SK-N-SH treated with all-trans-retinoic acid at 6 μM for 48 hours (cell line): ENCODE measurements around the gene PID1.

ENCODE experiments used
- ARNTL ChIP-seq: fragments of 450-650 bp; formaldehyde crosslinking; IDR thresholded peaks from 2 replicates; pipeline ENCODE4 v1.5.0; 2020; ENCODE audit warnings: low read depth, mild to moderate bottlenecking, moderate library complexity, borderline replicate concordance
- CREB5 ChIP-seq: fragments of 250-450 bp; sonication (Bioruptor Pico); IDR thresholded peaks from 2 replicates; pipeline ENCODE4 v1.5.1; 2020; ENCODE audit warnings: low read depth, mild to moderate bottlenecking, moderate library complexity
- CSRNP3 ChIP-seq: fragments of 250-450 bp; sonication (Bioruptor Pico); IDR thresholded peaks from 2 replicates; pipeline ENCODE4 v1.5.1; 2021; ENCODE audit warnings: mild to moderate bottlenecking, moderate library complexity
- RARB ChIP-seq: fragments of 250-450 bp; sonication (Bioruptor Pico); IDR thresholded peaks from 2 replicates; pipeline ENCODE4 v1.8.0; 2021; ENCODE audit warnings: mild to moderate bottlenecking, moderate library complexity
- TOX ChIP-seq: fragments of 250-450 bp; sonication (Bioruptor Pico); IDR thresholded peaks from 2 replicates; pipeline ENCODE4 v1.8.0; 2021; ENCODE audit warnings: mild to moderate bottlenecking, moderate library complexity, borderline replicate concordance
- ZFP3 ChIP-seq: fragments of 250-450 bp; sonication (Bioruptor Pico); IDR thresholded peaks from 2 replicates; pipeline ENCODE4 v1.5.0; 2020; ENCODE audit warnings: mild to moderate bottlenecking, moderate library complexity
- TF ChIP-seq, protein P1 (sequence below): fragments of 250-450 bp; sonication (Bioruptor Pico); IDR thresholded peaks from 2 replicates; pipeline ENCODE4 v1.5.0; 2020; ENCODE audit warnings: mild to moderate bottlenecking, moderate library complexity
- TF ChIP-seq, protein P2 (sequence below): fragments of 250-450 bp; sonication (Bioruptor Pico); IDR thresholded peaks from 2 replicates; pipeline ENCODE4 v1.8.0; 2020; ENCODE audit warnings: mild to moderate bottlenecking, moderate library complexity, borderline replicate concordance
- TF ChIP-seq, protein P3 (sequence below): fragments of 250-450 bp; sonication (Bioruptor Pico); IDR thresholded peaks from 2 replicates; pipeline ENCODE4 v1.8.0; 2021; ENCODE audit warnings: low read depth, mild to moderate bottlenecking, moderate library complexity, borderline replicate concordance

- TF ChIP-seq CREB5 (CRISPR knock-in tag) (no peak), ARNTL (CRISPR knock-in tag) (no peak), RARB (no peak), CSRNP3 (no peak), TOX (CRISPR knock-in tag) (no peak), ZFP3 (CRISPR knock-in tag) (no peak)
- TF ChIP-seq, protein P1, sequence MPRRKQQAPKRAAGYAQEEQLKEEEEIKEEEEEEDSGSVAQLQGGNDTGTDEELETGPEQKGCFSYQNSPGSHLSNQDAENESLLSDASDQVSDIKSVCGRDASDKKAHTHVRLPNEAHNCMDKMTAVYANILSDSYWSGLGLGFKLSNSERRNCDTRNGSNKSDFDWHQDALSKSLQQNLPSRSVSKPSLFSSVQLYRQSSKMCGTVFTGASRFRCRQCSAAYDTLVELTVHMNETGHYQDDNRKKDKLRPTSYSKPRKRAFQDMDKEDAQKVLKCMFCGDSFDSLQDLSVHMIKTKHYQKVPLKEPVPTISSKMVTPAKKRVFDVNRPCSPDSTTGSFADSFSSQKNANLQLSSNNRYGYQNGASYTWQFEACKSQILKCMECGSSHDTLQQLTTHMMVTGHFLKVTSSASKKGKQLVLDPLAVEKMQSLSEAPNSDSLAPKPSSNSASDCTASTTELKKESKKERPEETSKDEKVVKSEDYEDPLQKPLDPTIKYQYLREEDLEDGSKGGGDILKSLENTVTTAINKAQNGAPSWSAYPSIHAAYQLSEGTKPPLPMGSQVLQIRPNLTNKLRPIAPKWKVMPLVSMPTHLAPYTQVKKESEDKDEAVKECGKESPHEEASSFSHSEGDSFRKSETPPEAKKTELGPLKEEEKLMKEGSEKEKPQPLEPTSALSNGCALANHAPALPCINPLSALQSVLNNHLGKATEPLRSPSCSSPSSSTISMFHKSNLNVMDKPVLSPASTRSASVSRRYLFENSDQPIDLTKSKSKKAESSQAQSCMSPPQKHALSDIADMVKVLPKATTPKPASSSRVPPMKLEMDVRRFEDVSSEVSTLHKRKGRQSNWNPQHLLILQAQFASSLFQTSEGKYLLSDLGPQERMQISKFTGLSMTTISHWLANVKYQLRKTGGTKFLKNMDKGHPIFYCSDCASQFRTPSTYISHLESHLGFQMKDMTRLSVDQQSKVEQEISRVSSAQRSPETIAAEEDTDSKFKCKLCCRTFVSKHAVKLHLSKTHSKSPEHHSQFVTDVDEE (CRISPR knock-in tag): no peak
- TF ChIP-seq, protein P2, sequence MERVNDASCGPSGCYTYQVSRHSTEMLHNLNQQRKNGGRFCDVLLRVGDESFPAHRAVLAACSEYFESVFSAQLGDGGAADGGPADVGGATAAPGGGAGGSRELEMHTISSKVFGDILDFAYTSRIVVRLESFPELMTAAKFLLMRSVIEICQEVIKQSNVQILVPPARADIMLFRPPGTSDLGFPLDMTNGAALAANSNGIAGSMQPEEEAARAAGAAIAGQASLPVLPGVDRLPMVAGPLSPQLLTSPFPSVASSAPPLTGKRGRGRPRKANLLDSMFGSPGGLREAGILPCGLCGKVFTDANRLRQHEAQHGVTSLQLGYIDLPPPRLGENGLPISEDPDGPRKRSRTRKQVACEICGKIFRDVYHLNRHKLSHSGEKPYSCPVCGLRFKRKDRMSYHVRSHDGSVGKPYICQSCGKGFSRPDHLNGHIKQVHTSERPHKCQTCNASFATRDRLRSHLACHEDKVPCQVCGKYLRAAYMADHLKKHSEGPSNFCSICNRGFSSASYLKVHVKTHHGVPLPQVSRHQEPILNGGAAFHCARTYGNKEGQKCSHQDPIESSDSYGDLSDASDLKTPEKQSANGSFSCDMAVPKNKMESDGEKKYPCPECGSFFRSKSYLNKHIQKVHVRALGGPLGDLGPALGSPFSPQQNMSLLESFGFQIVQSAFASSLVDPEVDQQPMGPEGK: no peak
- TF ChIP-seq, protein P3, sequence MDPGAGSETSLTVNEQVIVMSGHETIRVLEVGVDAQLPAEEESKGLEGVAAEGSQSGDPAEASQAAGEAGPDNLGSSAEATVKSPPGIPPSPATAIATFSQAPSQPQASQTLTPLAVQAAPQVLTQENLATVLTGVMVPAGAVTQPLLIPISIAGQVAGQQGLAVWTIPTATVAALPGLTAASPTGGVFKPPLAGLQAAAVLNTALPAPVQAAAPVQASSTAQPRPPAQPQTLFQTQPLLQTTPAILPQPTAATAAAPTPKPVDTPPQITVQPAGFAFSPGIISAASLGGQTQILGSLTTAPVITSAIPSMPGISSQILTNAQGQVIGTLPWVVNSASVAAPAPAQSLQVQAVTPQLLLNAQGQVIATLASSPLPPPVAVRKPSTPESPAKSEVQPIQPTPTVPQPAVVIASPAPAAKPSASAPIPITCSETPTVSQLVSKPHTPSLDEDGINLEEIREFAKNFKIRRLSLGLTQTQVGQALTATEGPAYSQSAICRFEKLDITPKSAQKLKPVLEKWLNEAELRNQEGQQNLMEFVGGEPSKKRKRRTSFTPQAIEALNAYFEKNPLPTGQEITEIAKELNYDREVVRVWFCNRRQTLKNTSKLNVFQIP: no peak
These were observed 64.5 kb downstream of the PID1 start for GRCh38 chr2:229206548-229206947.
